Prostate gland (tissue), 2 donors: ENCODE data around the gene SNX12. TPM values are rescaled to one million over a fixed set of nuclear protein-coding genes. Genes with fewer than 3 reads are reported as not detected.

Experiments
- DNase-seq: peaks from one replicate; pipeline ENCODE4 v3.0.0-alpha.2; 2019; ENCODE audit warnings: low spot score
- H3K27ac ChIP-seq, 2 donors: fragments of 200-600 bp; sonication (generic); 2 replicates each; pipeline ENCODE4 v1.5.1; 2017 to 2019
- H3K27me3 ChIP-seq: fragments of 200-600 bp; sonication (generic); replicated peaks from 2 replicates; pipeline ENCODE4 v1.5.1; 2019; ENCODE audit not compliant: insufficient read depth
- H3K36me3 ChIP-seq, 2 donors: fragments of 200-600 bp; sonication (generic); 1 replicate in 1 of 2; 2 replicates in 1 of 2; pipeline versions ENCODE4 v1.5.1 to v1.8.1; 2017 to 2019
- H3K4me1 ChIP-seq: fragments of 200-600 bp; sonication (generic); replicated peaks from 2 replicates; pipeline ENCODE4 v1.5.1; 2019
- H3K4me3 ChIP-seq, 2 donors: fragments of 200-600 bp; sonication (generic); 2 replicates each; pipeline ENCODE4 v1.5.1; 2017 to 2019
- H3K9me3 ChIP-seq: fragments of 200-600 bp; sonication (generic); 2 replicates; pipeline ENCODE4 v1.5.1; 2017
- CTCF ChIP-seq, 4 experiments: fragments of 200-600 bp in 2 of 4; fragments of 450-650 bp in 2 of 4; sonication (generic) in 2 of 4; IDR thresholded peaks; 1 replicate in 3 of 4; 2 replicates in 1 of 4; pipeline ENCODE4 v1.5.1; 2016 to 2019; ENCODE audit warnings: antibody characterized with exemption in 4 of 4, mild to moderate bottlenecking in 2 of 4, moderate library complexity in 2 of 4
- POLR2A ChIP-seq: fragments of 450-650 bp; IDR thresholded peaks from one replicate; pipeline ENCODE4 v1.6.1; 2016; ENCODE audit warnings: antibody characterized with exemption, mild to moderate bottlenecking
- POLR2AphosphoS5 ChIP-seq: sonication (generic); formaldehyde crosslinking; IDR thresholded peaks from one replicate; pipeline ENCODE4 v1.6.1; 2017; ENCODE audit warnings: antibody characterized with exemption
- WGBS: methylation state at CpG from one replicate; pipeline ENCODE4 v1.1.5; 2018; 5-methylcytosine and 5-hydroxymethylcytosine counted together
- intact Hi-C: fragments of 100-400 bp; cut with DNase I; formaldehyde crosslinking; loops from one replicate; pipeline ENCODE4 v1.14.2; 2022
- total RNA-seq, 2 donors: library from RNA; depleted of rRNA; stranded (reverse); fragments of >200 nt; gene quantifications; one replicate each; pipeline ENCODE4 v1.1.0, GENCODE V29; 2016

Gene SNX12
- total RNA-seq, 2 donors from 2014 or later = 54.5 to 65.5 TPM

DNA sequence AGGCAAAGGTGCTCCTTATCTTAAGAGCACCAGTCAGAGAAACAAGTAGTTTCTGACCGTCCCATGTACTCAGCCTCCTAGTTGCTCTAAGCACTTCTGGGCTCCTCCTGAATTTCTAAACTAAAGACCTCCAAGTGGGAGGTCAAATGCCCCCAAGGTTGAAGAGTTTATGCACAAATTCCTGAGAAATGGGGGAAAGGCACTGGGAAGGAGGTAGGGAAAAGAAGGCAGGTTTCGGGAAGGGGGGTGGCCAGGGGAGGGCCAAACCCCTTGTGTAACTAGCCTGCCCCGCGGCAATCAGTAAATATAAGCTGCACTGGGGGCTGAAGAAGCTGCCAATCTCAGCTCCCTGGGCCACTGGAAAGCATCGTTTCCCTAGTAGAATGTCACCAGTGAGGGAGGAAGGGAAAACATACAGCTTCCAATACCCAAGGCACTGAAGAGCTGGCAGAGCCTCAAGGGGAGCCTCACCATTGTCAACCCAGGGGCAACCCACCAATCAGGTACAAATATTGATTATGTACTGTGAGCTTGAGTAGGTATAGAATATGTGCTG lies 30.9 kb upstream of the SNX12 start:
- 28% methylated on average over 5 of the region's 5 CpGs for whole genome bisulfite sequencing
- Histone ChIP-seq H3K36me3 (no peaks in the 10 kb centered on the region), H3K4me1 (no peaks in the 10 kb centered on the region), H3K27ac (no peak overlapping the region), H3K4me3 (no peak overlapping the region), H3K9me3 (no peaks in the 10 kb centered on the region), H3K27me3 (no peaks in the 10 kb centered on the region)
- intact Hi-C loops = loop anchor here (5.0 kb wide), 1 partner anchor 83 kb away; no protein-coding TSS in a partner anchor
- no peak for DNase-seq
- TF ChIP-seq CTCF (IDR thresholded peaks at IDR 0.05) (no peak), POLR2A (no peak)

GRCh38 chrX:71098302-71098701 lies 30.2 kb upstream of the SNX12 start:
- 0% methylated on average over 2 of the region's 2 CpGs for WGBS
- Histone ChIP-seq H3K27me3 (no peaks in the 10 kb centered on the region), H3K36me3 (no peaks in the 10 kb centered on the region), H3K4me3 (no peak overlapping the region), H3K4me1 (no peaks in the 10 kb centered on the region), H3K27ac (peak overlapping the region in 1 of 2 donors; percentile 11), H3K9me3 (no peaks in the 10 kb centered on the region)
- peak; percentile 35 for DNase-seq
- TF ChIP-seq CTCF (IDR thresholded peaks at IDR 0.05) (peak in 2 of 4 experiments; percentile 44 to 50), POLR2A (no peak), POLR2AphosphoS5 (peak; percentile 8)
- intact Hi-C loops = loop anchor here (5.0 kb wide), 1 partner anchor 84 kb away; no protein-coding TSS in a partner anchor

DNA sequence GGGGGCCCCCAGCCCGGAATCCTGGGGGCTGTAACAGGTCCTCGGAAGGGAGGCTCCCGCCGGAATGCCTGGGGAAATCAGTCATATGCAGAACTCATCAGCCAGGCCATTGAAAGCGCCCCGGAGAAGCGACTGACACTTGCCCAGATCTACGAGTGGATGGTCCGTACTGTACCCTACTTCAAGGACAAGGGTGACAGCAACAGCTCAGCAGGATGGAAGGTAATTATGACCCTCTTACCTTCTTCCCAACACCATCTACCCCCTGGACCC lies 28.6 kb upstream of the SNX12 start:
- intact Hi-C loops = loop anchor here (5.0 kb wide), 1 partner anchor 86 kb away; no protein-coding TSS in a partner anchor
- Histone ChIP-seq H3K9me3 (no peaks in the 10 kb centered on the region), H3K27ac (peak overlapping the region; percentile 75), H3K36me3 (no peaks in the 10 kb centered on the region), H3K4me1 (no peaks in the 10 kb centered on the region), H3K27me3 (no peaks in the 10 kb centered on the region), H3K4me3 (peak overlapping the region; percentile 43 to 47)
- TF ChIP-seq CTCF (IDR thresholded peaks at IDR 0.05) = no peak
- TF ChIP-seq POLR2A = no peak
- no peak for TF ChIP-seq POLR2AphosphoS5
- WGBS = no CpG with 5 or more reads among the region's 9 CpGs
- DNase-seq = no peak

- no peaks in the 10 kb centered on the region for H3K9me3 ChIP-seq
- H3K36me3 ChIP-seq = no peaks in the 10 kb centered on the region
- no peaks in the 10 kb centered on the region for H3K27me3 ChIP-seq
- peak overlapping the region; percentile 43 to 47 for H3K4me3 ChIP-seq
- 0% methylated on average over 16 of the region's 46 CpGs for WGBS
- no peak for TF ChIP-seq CTCF (IDR thresholded peaks at IDR 0.05)
- TF ChIP-seq POLR2A = peak; percentile 61
- TF ChIP-seq POLR2AphosphoS5 = no peak
- DNase-seq = peak; percentile 55
- no peaks in the 10 kb centered on the region for H3K4me1 ChIP-seq
- H3K27ac ChIP-seq = peak overlapping the region; percentile 75
- intact Hi-C loops = loop anchor here (5.0 kb wide), 1 partner anchor 86 kb away; no protein-coding TSS in a partner anchor
Observed at GRCh38 chrX:71095981-71096759, 28.0 kb upstream of the SNX12 start.
